H9 (cell line): ENCODE results near the gene SUGP1. TPM values are rescaled to one million over a fixed set of nuclear protein-coding genes. Genes with fewer than 3 reads are reported as not detected.

Source experiments
- DNase-seq: peaks from one replicate; pipeline ENCODE4 v3.0.0-alpha.2; 2017
- H2AFZ ChIP-seq: one replicate; pipeline ENCODE4 v1.6.1; 2013; ENCODE audit warnings: mild to moderate bottlenecking, low read length, control low read depth, moderate library complexity
- H2AK5ac ChIP-seq: 2 replicates; pipeline ENCODE4 v1.6.1; 2013; ENCODE audit warnings: low read length, control low read depth, mixed read lengths; ENCODE audit not compliant: insufficient read length
- H2BK120ac ChIP-seq: one replicate; pipeline ENCODE4 v1.6.1; 2013; ENCODE audit warnings: low read depth, mild to moderate bottlenecking, low read length, control low read depth, inconsistent platforms; ENCODE audit not compliant: poor library complexity, severe bottlenecking
- H2BK12ac ChIP-seq: 2 replicates; pipeline ENCODE4 v1.6.1; 2013; ENCODE audit warnings: low read length, control low read depth, mixed read lengths, low read depth; ENCODE audit not compliant: insufficient read length
- H2BK15ac ChIP-seq: 2 replicates; pipeline ENCODE4 v1.6.1; 2013; ENCODE audit warnings: low read depth, low read length, control low read depth
- H2BK20ac ChIP-seq: one replicate; pipeline ENCODE4 v1.6.1; 2013; ENCODE audit warnings: low read depth, mild to moderate bottlenecking, low read length, control low read depth, inconsistent platforms; ENCODE audit not compliant: poor library complexity, severe bottlenecking
- H2BK5ac ChIP-seq: 2 replicates; pipeline ENCODE4 v1.6.1; 2013; ENCODE audit warnings: low read length, control low read depth, mixed read lengths; ENCODE audit not compliant: insufficient read length
- H3K14ac ChIP-seq: 2 replicates; pipeline ENCODE4 v1.6.1; 2013; ENCODE audit warnings: low read length, control low read depth; ENCODE audit not compliant: insufficient read depth
- H3K18ac ChIP-seq: 2 replicates; pipeline ENCODE4 v1.6.1; 2013; ENCODE audit warnings: low read depth, mild to moderate bottlenecking, mixed read lengths, low read length, control low read depth; ENCODE audit not compliant: insufficient read length
- H3K23ac ChIP-seq: 2 replicates; pipeline ENCODE4 v1.6.1; 2013; ENCODE audit warnings: low read length, control low read depth, mixed read lengths, low read depth; ENCODE audit not compliant: insufficient read length
- H3K23me2 ChIP-seq: 2 replicates; pipeline ENCODE4 v1.6.1; 2013; ENCODE audit warnings: low read depth, mild to moderate bottlenecking, mixed read lengths, low read length, control low read depth; ENCODE audit not compliant: insufficient read length, poor library complexity, severe bottlenecking
- H3K27ac ChIP-seq: 2 replicates; pipeline ENCODE4 v1.5.1; 2013; ENCODE audit warnings: low read length, control low read depth, mixed read lengths, low read depth; ENCODE audit not compliant: insufficient read length
- H3K27me3 ChIP-seq: 2 replicates; pipeline ENCODE4 v1.6.1; 2013; ENCODE audit warnings: low read length, control low read depth, inconsistent platforms; ENCODE audit not compliant: insufficient read depth
- H3K4ac ChIP-seq: 2 replicates; pipeline ENCODE4 v1.6.1; 2013; ENCODE audit warnings: low read depth, mild to moderate bottlenecking, control low read depth, inconsistent platforms, low read length, moderate library complexity
- H3K4me1 ChIP-seq: 2 replicates; pipeline ENCODE4 v1.6.1; 2013; ENCODE audit warnings: low read length, control low read depth, inconsistent platforms; ENCODE audit not compliant: insufficient read depth
- H3K4me2 ChIP-seq: 2 replicates; pipeline ENCODE4 v1.6.1; 2013; ENCODE audit warnings: low read length, control low read depth, mixed read lengths; ENCODE audit not compliant: insufficient read length, insufficient read depth
- H3K56ac ChIP-seq: 2 replicates; pipeline ENCODE4 v1.6.1; 2013; ENCODE audit warnings: low read depth, mild to moderate bottlenecking, mixed read lengths, low read length, control low read depth; ENCODE audit not compliant: insufficient read length
- H3K79me1 ChIP-seq: 2 replicates; pipeline ENCODE4 v1.6.1; 2013; ENCODE audit warnings: low read depth, mild to moderate bottlenecking, moderate library complexity, low read length, control low read depth, inconsistent platforms; ENCODE audit not compliant: insufficient read depth, poor library complexity, severe bottlenecking
- H3K79me2 ChIP-seq: 2 replicates; pipeline ENCODE4 v1.6.1; 2013; ENCODE audit warnings: low read length, control low read depth, inconsistent platforms; ENCODE audit not compliant: insufficient read depth
- H3K9ac ChIP-seq: 2 replicates; pipeline ENCODE4 v1.6.1; 2013; ENCODE audit warnings: low read length, control low read depth, mixed read lengths; ENCODE audit not compliant: insufficient read length; ENCODE audit errors: extremely low read depth
- H3K9me3 ChIP-seq: one replicate; pipeline ENCODE4 v1.6.1; 2013; ENCODE audit warnings: low read depth, low read length, inconsistent platforms; ENCODE audit not compliant: control insufficient read depth
- H3T11ph ChIP-seq: one replicate; pipeline ENCODE4 v1.6.1; 2013; ENCODE audit warnings: mild to moderate bottlenecking, low read length, control low read depth, inconsistent platforms
- H4K20me1 ChIP-seq: one replicate; pipeline ENCODE4 v1.6.1; 2013; ENCODE audit not compliant: control insufficient read depth, insufficient read length, insufficient read depth
- H4K5ac ChIP-seq: 2 replicates; pipeline ENCODE4 v1.6.1; 2013; ENCODE audit warnings: low read depth, mild to moderate bottlenecking, mixed read lengths, low read length, control low read depth; ENCODE audit not compliant: insufficient read length
- H4K8ac ChIP-seq: replicated peaks from 2 replicates; pipeline ENCODE4 v1.6.1; 2013; ENCODE audit warnings: low read length, control low read depth, mixed read lengths, low read depth; ENCODE audit not compliant: insufficient read length
- H4K91ac ChIP-seq: 2 replicates; pipeline ENCODE4 v1.6.1; 2013; ENCODE audit warnings: low read depth, mild to moderate bottlenecking, moderate library complexity, mixed read lengths, low read length, control low read depth; ENCODE audit not compliant: insufficient read length
- H3K27ac Mint-ChIP-seq, 3 experiments: 2 replicates in 2 of 3; 3 replicates in 1 of 3; pipeline ENCODE4 v1.8.0; 2020 to 2021; ENCODE audit warnings: mixed read lengths in 3 of 3, mild to moderate bottlenecking in 1 of 3, moderate library complexity in 1 of 3
- H3K27me3 Mint-ChIP-seq: 2 replicates; pipeline ENCODE4 v1.8.0; 2021; ENCODE audit warnings: low read depth, mild to moderate bottlenecking, moderate library complexity, mixed read lengths
- H3K36me3 Mint-ChIP-seq, 3 experiments: 2 replicates in 2 of 3; 3 replicates in 1 of 3; pipeline ENCODE4 v1.8.0; 2020 to 2021; ENCODE audit warnings: low read depth in 3 of 3, mixed read lengths in 3 of 3; ENCODE audit not compliant: insufficient read depth in 1 of 3
- H3K4me1 Mint-ChIP-seq, 2 experiments: 2 replicates each; pipeline ENCODE4 v1.8.0; 2020; ENCODE audit warnings: mixed read lengths in 2 of 2
- H3K4me3 Mint-ChIP-seq, 2 experiments: 2 replicates in 1 of 2; 3 replicates in 1 of 2; pipeline ENCODE4 v1.8.0; 2020 to 2021; ENCODE audit warnings: mild to moderate bottlenecking in 2 of 2, mixed read lengths in 2 of 2, moderate library complexity in 1 of 2
- H3K9me3 Mint-ChIP-seq, 2 experiments: 2 replicates in 1 of 2; 3 replicates in 1 of 2; pipeline ENCODE4 v1.8.0; 2020; ENCODE audit warnings: mild to moderate bottlenecking in 2 of 2, mixed read lengths in 2 of 2, moderate library complexity in 1 of 2
- WGBS: extraction: QIAGEN DNeasy Blood & Tissue Kit; methylation state at CpG from one replicate; pipeline ENCODE4 v1.1.7; 2013; ENCODE audit warnings: missing lambda C conversion rate, low lambda C conversion rate, mixed read lengths; ENCODE audit not compliant: insufficient read length; ENCODE audit errors: extremely low coverage; 5-methylcytosine and 5-hydroxymethylcytosine counted together
- total RNA-seq: library from RNA; stranded (reverse); gene quantifications from 2 replicates; pipeline ENCODE4 v1.2.1, GENCODE V29; 2021
- TF ChIP-seq, protein P1 (sequence below): fragments of 200-600 bp; sonication (generic); conservative IDR thresholded peaks from 3 replicates; pipeline ENCODE4 v1.8.0; 2021; ENCODE audit warnings: antibody characterized with exemption, mild to moderate bottlenecking

The SUGP1 gene
- total RNA-seq, 1 experiment from 2014 or later: 103 TPM

GRCh38 chr19:19294914-19295313 lies 25.4 kb downstream of the SUGP1 start:
- no peak overlapping the region for H2AFZ ChIP-seq
- Mint-ChIP-seq H3K9me3 (no peaks in the 10 kb centered on the region; a peak in 1 of 5 replicates), H3K36me3 (peaks cover 39 to 74% (median 59%) of the 10 kb centered on the region in 3 experiments; a peak in 6 of 7 replicates), H3K4me3 (no peak overlapping the region), H3K27ac (no peak overlapping the region), H3K4me1 (no peaks in the 10 kb centered on the region), H3K27me3 (no peaks in the 10 kb centered on the region)
- no peaks in the 10 kb centered on the region for H3K23me2 ChIP-seq
- H3K23ac ChIP-seq: no peak overlapping the region
- no peak overlapping the region for H2BK20ac ChIP-seq
- TF ChIP-seq, protein P1, sequence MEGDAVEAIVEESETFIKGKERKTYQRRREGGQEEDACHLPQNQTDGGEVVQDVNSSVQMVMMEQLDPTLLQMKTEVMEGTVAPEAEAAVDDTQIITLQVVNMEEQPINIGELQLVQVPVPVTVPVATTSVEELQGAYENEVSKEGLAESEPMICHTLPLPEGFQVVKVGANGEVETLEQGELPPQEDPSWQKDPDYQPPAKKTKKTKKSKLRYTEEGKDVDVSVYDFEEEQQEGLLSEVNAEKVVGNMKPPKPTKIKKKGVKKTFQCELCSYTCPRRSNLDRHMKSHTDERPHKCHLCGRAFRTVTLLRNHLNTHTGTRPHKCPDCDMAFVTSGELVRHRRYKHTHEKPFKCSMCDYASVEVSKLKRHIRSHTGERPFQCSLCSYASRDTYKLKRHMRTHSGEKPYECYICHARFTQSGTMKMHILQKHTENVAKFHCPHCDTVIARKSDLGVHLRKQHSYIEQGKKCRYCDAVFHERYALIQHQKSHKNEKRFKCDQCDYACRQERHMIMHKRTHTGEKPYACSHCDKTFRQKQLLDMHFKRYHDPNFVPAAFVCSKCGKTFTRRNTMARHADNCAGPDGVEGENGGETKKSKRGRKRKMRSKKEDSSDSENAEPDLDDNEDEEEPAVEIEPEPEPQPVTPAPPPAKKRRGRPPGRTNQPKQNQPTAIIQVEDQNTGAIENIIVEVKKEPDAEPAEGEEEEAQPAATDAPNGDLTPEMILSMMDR: no peak
- no peak overlapping the region for H3K9ac ChIP-seq
- no peak overlapping the region for H3T11ph ChIP-seq
- H3K4ac ChIP-seq: no peak overlapping the region
- H3K4me2 ChIP-seq: no peak overlapping the region
- no peak overlapping the region for H3K14ac ChIP-seq
- no peak overlapping the region for H2AK5ac ChIP-seq
- H3K56ac ChIP-seq: no peak overlapping the region
- no peak overlapping the region for H3K18ac ChIP-seq
- no peaks in the 10 kb centered on the region for H3K9me3 ChIP-seq
- no peak overlapping the region for H4K91ac ChIP-seq
- no peak for DNase-seq
- no peak overlapping the region for H2BK5ac ChIP-seq
- no peak overlapping the region for H2BK15ac ChIP-seq
- H3K27ac ChIP-seq: no peak overlapping the region
- no peaks in the 10 kb centered on the region for H3K4me1 ChIP-seq
- no peaks in the 10 kb centered on the region for H3K79me1 ChIP-seq
- H3K27me3 ChIP-seq: no peaks in the 10 kb centered on the region
- no peak overlapping the region for H2BK12ac ChIP-seq
- no peak overlapping the region for H2BK120ac ChIP-seq
- no peaks in the 10 kb centered on the region for H3K79me2 ChIP-seq
- H4K5ac ChIP-seq: no peak overlapping the region
- no peaks in the 10 kb centered on the region for H4K20me1 ChIP-seq
- WGBS: no CpG with 5 or more reads among the region's 4 CpGs
- no peak overlapping the region for H4K8ac ChIP-seq
